A673 (cell line): Measurements from ENCODE around the gene ZNF683.

Experiments used
- CTCF ChIP-seq: fragments of 300-800, 200-600 bp; sonication (generic); conservative IDR thresholded peaks from 2 replicates; pipeline ENCODE4 v1.5.1; 2017; ENCODE audit warnings: low read depth, mild to moderate bottlenecking, antibody characterized with exemption, low read length, moderate library complexity, mixed read lengths
- EZH2 ChIP-seq: fragments of 200-600 bp; sonication (generic); IDR thresholded peaks from 2 replicates; pipeline ENCODE4 v1.6.1; 2017; ENCODE audit warnings: borderline replicate concordance, low read depth, mild to moderate bottlenecking, mixed read lengths, antibody characterized with exemption, low read length; ENCODE audit not compliant: poor library complexity, severe bottlenecking

DNA sequence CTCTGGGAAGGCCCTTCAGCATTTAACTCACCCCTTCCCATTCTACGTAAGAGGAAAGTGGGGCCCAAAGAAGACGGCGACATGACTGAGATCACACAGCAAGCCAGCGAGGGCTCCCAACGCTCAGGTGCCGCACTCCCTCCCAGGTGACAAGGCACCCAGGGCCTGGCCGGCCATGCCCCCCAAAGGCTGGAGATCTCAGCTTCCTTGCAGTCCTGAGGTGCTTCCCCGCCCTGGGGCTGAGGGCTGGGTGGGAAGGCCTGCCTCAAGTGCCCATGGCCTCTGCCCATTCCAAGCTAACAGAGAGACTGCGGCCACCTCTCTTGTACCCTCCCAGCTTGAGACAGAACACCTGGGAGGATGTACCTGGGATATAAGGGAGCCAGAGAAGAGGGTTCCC is 17.6 kb downstream of the ZNF683 start:
- no peak for TF ChIP-seq CTCF
- TF ChIP-seq EZH2 = no peak
